Measurements from ENCODE around the gene ZFP69. TPM values are rescaled to one million over a fixed set of nuclear protein-coding genes. Genes with fewer than 3 reads are reported as not detected.

Gene ZFP69
- total RNA-seq, 1 donor from 2014 or later: 8.9 TPM

- peaks cover 8% of the 10 kb centered on the region for H3K36me3 Mint-ChIP-seq
- no peaks in the 10 kb centered on the region for H4K20me1 ChIP-seq (ENCODE audit: low read depth)
- H2AFZ ChIP-seq (replicated peaks): no peak overlapping the region
- H3F3A ChIP-seq (ENCODE audit: low read depth): no peaks in the 10 kb centered on the region
- peaks cover 3% of the 10 kb centered on the region for H3K4me1 ChIP-seq
- H3K4me3 ChIP-seq: peak overlapping the region; percentile 79
- no peak overlapping the region for H3K27ac ChIP-seq
- no peaks in the 10 kb centered on the region for H3K79me2 ChIP-seq (ENCODE audit: low read depth)
- H3K27me3 ChIP-seq: no peaks in the 10 kb centered on the region
- H3K27ac Mint-ChIP-seq: no peak overlapping the region
- peak; percentile 58 for DNase-seq (ENCODE audit: low spot score)
- H3K9ac ChIP-seq: no peak overlapping the region
- no peaks in the 10 kb centered on the region for H3K36me3 ChIP-seq
- H3K27me3 Mint-ChIP-seq (ENCODE audit: insufficient read depth, low read depth): no peaks in the 10 kb centered on the region
- peak overlapping the region; percentile 82 for H3K4me2 ChIP-seq
- TF ChIP-seq EZH2 (IDR thresholded peaks at IDR 0.05): no peak
- no peak for TF ChIP-seq EZH2phosphoT487 (IDR thresholded peaks at IDR 0.05)
- peak; percentile 75 for TF ChIP-seq CTCF (IDR thresholded peaks at IDR 0.05)
- H3K9me3 ChIP-seq (ENCODE audit: low read depth): no peaks in the 10 kb centered on the region
- peak overlapping the region; percentile 98 for H3K4me3 Mint-ChIP-seq
- H3K9me3 Mint-ChIP-seq: peaks cover 11% of the 10 kb centered on the region
- peaks cover 14% of the 10 kb centered on the region for H3K4me1 Mint-ChIP-seq
Measured at GRCh38 chr1:40532844-40533424, 55.8 kb downstream of the ZFP69 start.

DNA sequence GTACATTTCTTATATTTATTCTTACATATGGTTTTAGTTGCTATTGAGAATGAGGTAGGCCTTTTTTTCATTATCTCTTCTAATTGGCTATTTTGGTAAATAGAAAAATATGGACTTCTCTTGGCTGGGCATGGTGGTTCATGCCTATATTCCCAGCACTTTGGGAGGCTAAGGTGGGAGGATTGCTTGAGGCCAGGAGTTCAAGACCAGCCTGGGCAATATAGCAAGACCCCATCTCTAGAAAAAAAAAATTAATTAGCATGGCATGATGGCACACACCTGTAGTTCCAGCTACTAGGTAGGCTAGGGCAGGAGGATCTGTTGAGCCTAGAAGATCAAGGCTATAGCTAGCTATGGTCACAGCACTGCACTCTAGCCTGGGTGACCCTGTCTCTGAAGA, 57.5 kb downstream of the ZFP69 start:
- no peak for DNase-seq (ENCODE audit: low spot score)
- peaks cover 3% of the 10 kb centered on the region for H3K4me1 ChIP-seq
- no peak overlapping the region for H3K9ac ChIP-seq
- Mint-ChIP-seq H3K4me1 (peaks cover 14% of the 10 kb centered on the region), H3K4me3 (no peak overlapping the region), H3K9me3 (peaks cover 6% of the 10 kb centered on the region), H3K36me3 (peaks cover 8% of the 10 kb centered on the region), H3K27me3 (ENCODE audit: insufficient read depth, low read depth) (no peaks in the 10 kb centered on the region), H3K27ac (no peak overlapping the region)
- no peaks in the 10 kb centered on the region for H3K27me3 ChIP-seq
- H3K36me3 ChIP-seq: no peaks in the 10 kb centered on the region
- no peaks in the 10 kb centered on the region for H3F3A ChIP-seq (ENCODE audit: low read depth)
- H3K27ac ChIP-seq: no peak overlapping the region
- no peak for TF ChIP-seq EZH2phosphoT487 (IDR thresholded peaks at IDR 0.05)
- TF ChIP-seq CTCF (IDR thresholded peaks at IDR 0.05): no peak
- TF ChIP-seq EZH2 (IDR thresholded peaks at IDR 0.05): no peak
- H3K4me2 ChIP-seq: no peak overlapping the region
- H3K79me2 ChIP-seq (ENCODE audit: low read depth): no peaks in the 10 kb centered on the region
- no peak overlapping the region for H3K4me3 ChIP-seq
- H2AFZ ChIP-seq (replicated peaks): no peak overlapping the region
- H4K20me1 ChIP-seq (ENCODE audit: low read depth): no peaks in the 10 kb centered on the region
- H3K9me3 ChIP-seq (ENCODE audit: low read depth): no peaks in the 10 kb centered on the region

DNA sequence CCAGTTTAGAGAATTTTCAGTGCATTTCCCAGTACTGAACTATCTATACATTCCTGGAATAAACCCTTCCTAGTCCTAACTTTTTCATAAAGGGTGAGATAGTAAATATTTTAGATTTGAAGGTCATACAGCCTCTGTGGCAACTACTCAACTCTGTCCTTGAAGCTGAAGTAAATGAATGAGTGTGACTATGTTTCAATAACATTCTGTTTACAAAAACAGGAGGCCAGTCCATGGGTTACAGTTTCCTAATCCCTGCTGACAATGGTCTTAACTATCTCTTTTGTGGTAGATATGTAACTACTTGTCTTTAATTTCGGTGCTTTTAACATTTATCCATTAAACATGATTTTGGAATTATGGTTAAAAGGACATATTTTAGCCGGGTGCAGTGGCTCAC, 58.6 kb downstream of the ZFP69 start:
- Mint-ChIP-seq H3K4me3 (no peak overlapping the region), H3K27me3 (ENCODE audit: insufficient read depth, low read depth) (no peaks in the 10 kb centered on the region), H3K4me1 (peaks cover 14% of the 10 kb centered on the region), H3K36me3 (peaks cover 8% of the 10 kb centered on the region), H3K27ac (no peak overlapping the region), H3K9me3 (peaks cover 5% of the 10 kb centered on the region)
- no peak overlapping the region for H3K4me2 ChIP-seq
- H3K9me3 ChIP-seq (ENCODE audit: low read depth): no peaks in the 10 kb centered on the region
- no peak overlapping the region for H3K4me3 ChIP-seq
- DNase-seq (ENCODE audit: low spot score): no peak
- no peak overlapping the region for H3K9ac ChIP-seq
- no peaks in the 10 kb centered on the region for H3K27me3 ChIP-seq
- H3K27ac ChIP-seq: no peak overlapping the region
- no peaks in the 10 kb centered on the region for H3K36me3 ChIP-seq
- H3K4me1 ChIP-seq: peaks cover 3% of the 10 kb centered on the region
- H3F3A ChIP-seq (ENCODE audit: low read depth): no peaks in the 10 kb centered on the region
- H4K20me1 ChIP-seq (ENCODE audit: low read depth): no peaks in the 10 kb centered on the region
- no peak overlapping the region for H2AFZ ChIP-seq (replicated peaks)
- no peaks in the 10 kb centered on the region for H3K79me2 ChIP-seq (ENCODE audit: low read depth)
- TF ChIP-seq EZH2 (IDR thresholded peaks at IDR 0.05) (no peak), CTCF (IDR thresholded peaks at IDR 0.05) (no peak), EZH2phosphoT487 (IDR thresholded peaks at IDR 0.05) (no peak)
